Tracheal epithelial cell (primary cell): ENCODE measurements around the gene GPS1. TPM values are rescaled to one million over a fixed set of nuclear protein-coding genes. Genes with fewer than 3 reads are reported as not detected.

Source experiments
- total RNA-seq: library from RNA; depleted of rRNA; stranded (reverse); fragments of >200 nt; gene quantifications from 2 replicates; pipeline ENCODE4 v1.2.1, GENCODE V29; 2014

GPS1 gene
- total RNA-seq, result 81.8 and 87.5 TPM in 2 replicates

DNA sequence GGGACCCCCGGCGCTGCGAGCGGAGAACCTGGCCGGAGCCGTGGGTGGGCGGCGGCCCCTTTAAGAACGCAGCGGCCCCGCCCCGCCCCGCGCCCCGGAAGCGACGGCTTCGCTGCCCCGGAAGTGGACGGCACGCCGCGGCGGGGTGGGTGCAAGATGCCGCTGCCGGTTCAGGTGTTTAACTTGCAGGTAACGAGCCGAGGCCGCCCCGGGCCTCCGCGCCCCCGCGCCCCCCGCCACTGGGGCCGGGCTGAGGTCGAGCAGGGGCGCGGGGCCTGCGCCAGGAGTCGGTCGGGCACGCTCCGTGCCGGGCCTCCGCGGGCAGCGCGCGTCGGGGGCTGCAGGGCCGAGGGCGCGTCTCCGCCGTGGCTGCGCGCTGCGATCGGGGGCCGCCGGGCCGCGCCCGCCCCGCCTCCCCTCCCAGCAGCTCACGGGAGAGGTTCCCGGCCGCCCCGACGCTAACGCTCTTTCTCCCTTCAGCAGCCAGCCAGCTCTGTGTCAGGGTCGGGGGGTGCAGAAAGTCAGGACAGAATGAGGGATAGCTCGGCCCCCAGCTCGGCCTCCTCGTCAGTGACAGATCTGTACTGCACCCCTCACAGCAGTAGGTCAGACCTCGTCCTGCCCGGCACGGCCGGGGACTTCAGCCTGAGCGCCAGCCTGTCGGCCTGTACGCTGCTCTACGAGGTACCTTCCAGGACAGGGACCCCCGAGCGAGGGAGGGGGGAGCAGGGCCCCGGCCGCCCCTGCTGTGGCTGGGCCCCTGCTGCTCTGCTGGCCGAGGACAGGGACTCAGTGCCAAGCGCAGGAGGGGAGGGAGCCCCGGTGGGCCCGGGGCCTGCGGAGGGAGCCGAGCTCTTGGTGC lies at the start of gene GPS1, which contains the start of gene RFNG:
Gene GPS1, plus strand, starts transcription at position 123 of the 862 bp plus-strand sequence. Its CDS starts 34 bp downstream, at position 157.
Gene RFNG, minus strand, starts transcription at position 36 of the 862 bp plus-strand sequence. CDS start 45 bp downstream, outside the sequence.

GRCh38 chr17:82022310-82022980 lies 29.3 kb upstream of the GPS1 start, which contains the start of gene CENPX:
Gene CENPX, minus strand, starts transcription at chr17:82022878. Its CDS starts 17 bp downstream, at chr17:82022861.

GRCh38 chr17:82022981-82023446 lies 28.7 kb upstream of the GPS1 start, which contains the start of gene LRRC45:
Gene LRRC45, plus strand, starts transcription at chr17:82023305. Its CDS starts 339 bp downstream, at chr17:82023644.

DNA sequence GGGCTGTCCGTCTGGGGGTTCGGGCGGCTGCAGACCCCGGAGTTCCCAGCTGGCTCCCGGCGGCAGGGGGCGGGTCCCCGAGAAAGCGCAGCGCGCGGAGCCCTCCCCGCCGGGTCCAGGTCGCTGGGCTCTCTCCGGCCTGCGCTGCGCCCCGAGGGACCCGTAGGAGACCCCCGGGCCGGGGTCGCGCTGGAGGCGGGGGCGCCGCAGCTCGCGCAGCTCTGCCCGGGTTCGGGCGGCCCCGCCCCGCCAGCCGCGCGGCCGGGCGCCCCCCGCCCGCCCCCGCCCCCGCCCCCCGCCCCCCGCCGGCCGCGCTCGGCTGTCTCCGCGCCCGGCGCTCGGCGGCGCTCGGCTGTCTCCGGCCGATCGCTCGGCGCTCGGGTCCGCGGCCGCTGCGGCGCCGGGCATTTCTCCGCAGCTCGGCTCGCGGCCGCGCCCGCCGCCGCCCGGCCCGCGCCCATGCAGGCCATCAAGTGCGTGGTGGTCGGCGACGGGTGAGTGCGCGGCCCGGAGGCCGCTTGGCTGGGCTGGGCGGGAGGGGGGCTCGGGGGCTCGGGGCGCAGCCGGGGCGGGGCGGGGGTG lies 20.3 kb upstream of the GPS1 start, which contains the start of gene RAC3:
Gene RAC3, plus strand, starts transcription at position 376 of the 582 bp plus-strand sequence. Its CDS starts 84 bp downstream, at position 460.

DNA sequence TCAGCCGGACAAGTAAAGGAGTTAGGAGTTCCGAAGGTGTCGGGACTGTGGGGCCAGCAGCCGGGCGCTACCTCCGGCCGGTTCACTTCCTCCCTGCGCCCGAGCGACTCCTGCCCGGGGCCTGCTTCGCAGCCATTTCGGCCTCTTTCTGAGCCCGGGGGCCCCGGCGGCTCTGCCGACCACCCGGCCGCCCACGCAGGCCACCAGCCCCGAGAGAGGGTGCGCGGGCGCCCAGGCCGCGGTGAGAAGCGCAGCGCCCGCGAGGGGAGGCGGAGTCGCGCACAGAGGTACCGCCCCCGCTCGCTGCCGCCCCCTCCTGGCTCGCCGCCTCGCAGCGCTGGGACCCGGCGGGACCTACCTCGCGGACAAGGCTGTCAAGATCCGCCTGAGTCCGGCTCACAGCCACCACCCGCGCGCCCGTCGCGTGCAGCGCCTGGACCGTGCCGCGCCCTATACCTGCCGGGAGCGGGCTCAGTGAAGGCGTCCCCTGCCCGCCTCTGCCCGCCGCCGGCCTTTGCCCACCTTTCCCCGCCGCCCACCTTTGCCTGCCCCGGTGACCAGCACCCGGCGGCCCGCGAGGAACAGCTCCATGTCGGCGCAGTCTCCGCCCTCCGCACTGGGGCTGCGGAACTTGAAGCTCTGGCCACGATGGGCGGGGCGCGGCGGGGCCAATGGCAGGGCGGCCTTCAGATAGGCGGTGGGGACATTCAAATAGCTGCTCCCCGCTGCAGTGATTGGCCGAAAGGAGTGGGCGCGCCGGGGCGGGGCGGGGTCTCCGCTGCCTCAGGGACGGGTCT lies 14.4 kb upstream of the GPS1 start, which contains the start of gene DCXR:
Gene DCXR, minus strand, starts transcription at position 606 of the 797 bp plus-strand sequence. Its CDS starts 15 bp downstream, at position 591.

GRCh38 chr17:82065638-82066303 lies 14.1 kb downstream of the GPS1 start, which contains the start of gene DUS1L:
Gene DUS1L, minus strand, starts transcription at chr17:82065804. Its CDS starts 745 bp downstream, at chr17:82065059.

GRCh38 chr17:82098169-82098938 lies 46.7 kb downstream of the GPS1 start, which contains the start of gene FASN:
Gene FASN, minus strand, starts transcription at chr17:82098236. Its CDS starts 1,791 bp downstream, at chr17:82096445.

Other genes starting within 250 kb of the GPS1 start
- gene GCGR, start 247.7 kb upstream of the GPS1 start, total RNA-seq, result not detected in 2 replicates
- gene MCRIP1, start 218.6 kb upstream of the GPS1 start, total RNA-seq, result 31.5 and 63.1 TPM in 2 replicates
- gene PPP1R27, start 216.8 kb upstream of the GPS1 start, total RNA-seq, result not detected in 2 replicates
- 624 and 855 TPM in 2 replicates for gene P4HB, start 191.4 kb upstream of the GPS1 start, total RNA-seq
- 124 and 148 TPM in 2 replicates for gene ARHGDIA, start 180.6 kb upstream of the GPS1 start, total RNA-seq
- gene ALYREF, start 160.3 kb upstream of the GPS1 start, total RNA-seq, result 61.4 and 116 TPM in 2 replicates
- gene ANAPC11, start 160.2 kb upstream of the GPS1 start, total RNA-seq, result 130 and 132 TPM in 2 replicates
- gene NPB, start 149.7 kb upstream of the GPS1 start, total RNA-seq, result 1.9 and 2.6 TPM in 2 replicates
- 24.3 and 34.5 TPM in 2 replicates for gene PCYT2, start 140.5 kb upstream of the GPS1 start, total RNA-seq
- 26.9 and 29.9 TPM in 2 replicates for gene SIRT7, start 133.7 kb upstream of the GPS1 start, total RNA-seq
- gene MAFG, start 124.2 kb upstream of the GPS1 start, total RNA-seq, result 16.9 and 22.2 TPM in 2 replicates
- gene PYCR1, start 114.6 kb upstream of the GPS1 start, total RNA-seq, result 126 and 176 TPM in 2 replicates
- not detected in 2 replicates for gene MYADML2, start 104.7 kb upstream of the GPS1 start, total RNA-seq
- not detected in 2 replicates for gene NOTUM, start 90.7 kb upstream of the GPS1 start, total RNA-seq
- gene ASPSCR1, start 74.3 kb upstream of the GPS1 start, total RNA-seq, result 16.1 and 23.4 TPM in 2 replicates
- gene CENPX, start 29.0 kb upstream of the GPS1 start, total RNA-seq, result 28.2 and 45.0 TPM in 2 replicates
- gene LRRC45, start 28.6 kb upstream of the GPS1 start, total RNA-seq, result 12.3 and 13.9 TPM in 2 replicates
- 14.3 and 40.7 TPM in 2 replicates for gene RAC3, start 20.2 kb upstream of the GPS1 start, total RNA-seq
- 82.7 and 109 TPM in 2 replicates for gene DCXR, start 14.2 kb upstream of the GPS1 start, total RNA-seq
- gene RFNG, start 87 bp upstream of the GPS1 start, total RNA-seq, result 36.1 and 37.5 TPM in 2 replicates
- 113 and 146 TPM in 2 replicates for gene DUS1L, start 13.9 kb downstream of the GPS1 start, total RNA-seq
- gene FASN, start 46.3 kb downstream of the GPS1 start, total RNA-seq, result 96.9 and 142 TPM in 2 replicates
- gene CCDC57, start 160.9 kb downstream of the GPS1 start, total RNA-seq, result 10.6 and 13.9 TPM in 2 replicates
- 131 and 277 TPM in 2 replicates for gene SLC16A3, start 177.1 kb downstream of the GPS1 start, total RNA-seq
- 32.6 and 44.1 TPM in 2 replicates for gene CSNK1D, start 221.8 kb downstream of the GPS1 start, total RNA-seq